Mesendoderm (in vitro differentiated cells): Measurements from ENCODE around the gene CUX1.
"Not testable (repeated sequence)": the region's sequence is repeated elsewhere in the genome, so short reads cannot be mapped to it uniquely, and the experiment has no call there.

Experiments
- DNase-seq: peaks from one replicate; pipeline ENCODE4 v3.0.0; 2013
- H2AK5ac ChIP-seq: 2 replicates; pipeline ENCODE4 v1.6.1; 2013; ENCODE audit warnings: low read length, inconsistent platforms
- H2BK120ac ChIP-seq: 2 replicates; pipeline ENCODE4 v1.6.1; 2013; ENCODE audit warnings: low read depth, mild to moderate bottlenecking, low read length, moderate library complexity, mixed read lengths
- H2BK15ac ChIP-seq: replicated peaks from 2 replicates; pipeline ENCODE4 v1.6.1; 2013; ENCODE audit warnings: low read depth, mild to moderate bottlenecking, moderate library complexity
- H2BK5ac ChIP-seq: 2 replicates; pipeline ENCODE4 v1.6.1; 2013; ENCODE audit warnings: low read length, inconsistent platforms
- H3K18ac ChIP-seq: 2 replicates; pipeline ENCODE4 v1.6.1; 2013; ENCODE audit warnings: mild to moderate bottlenecking, low read length, mixed read lengths
- H3K23ac ChIP-seq: one replicate; pipeline ENCODE4 v1.6.1; 2013; ENCODE audit warnings: low read length
- H3K27ac ChIP-seq: 2 replicates; pipeline ENCODE4 v1.5.1; 2013; ENCODE audit warnings: low read depth, mild to moderate bottlenecking, inconsistent platforms, low read length, moderate library complexity
- H3K27me3 ChIP-seq: 2 replicates; pipeline ENCODE4 v1.6.1; 2013; ENCODE audit warnings: low read length, control low read depth, mild to moderate bottlenecking, inconsistent platforms; ENCODE audit not compliant: insufficient read depth, poor library complexity
- H3K36me3 ChIP-seq: 2 replicates; pipeline ENCODE4 v1.6.1; 2013; ENCODE audit warnings: low read length, inconsistent platforms; ENCODE audit not compliant: control insufficient read depth, insufficient read depth
- H3K4ac ChIP-seq: one replicate; pipeline ENCODE4 v1.6.1; 2013; ENCODE audit warnings: low read depth, mild to moderate bottlenecking, low read length, moderate library complexity
- H3K4me1 ChIP-seq: 2 replicates; pipeline ENCODE4 v1.6.1; 2013; ENCODE audit warnings: low read depth, low read length, inconsistent platforms; ENCODE audit not compliant: control insufficient read depth
- H3K4me2 ChIP-seq: 2 replicates; pipeline ENCODE4 v1.6.1; 2013; ENCODE audit warnings: low read length
- H3K4me3 ChIP-seq: 2 replicates; pipeline ENCODE4 v1.5.1; 2013; ENCODE audit warnings: mild to moderate bottlenecking, low read length
- H3K56ac ChIP-seq: one replicate; pipeline ENCODE4 v1.6.1; 2013; ENCODE audit warnings: low read length
- H3K79me1 ChIP-seq: 2 replicates; pipeline ENCODE4 v1.6.1; 2013; ENCODE audit warnings: low read length, inconsistent platforms
- H3K79me2 ChIP-seq: 2 replicates; pipeline ENCODE4 v1.6.1; 2013; ENCODE audit warnings: mild to moderate bottlenecking, low read length; ENCODE audit not compliant: control insufficient read depth, insufficient read depth
- H3K9ac ChIP-seq: 2 replicates; pipeline ENCODE4 v1.6.1; 2013; ENCODE audit warnings: low read length, inconsistent platforms
- H4K5ac ChIP-seq: one replicate; pipeline ENCODE4 v1.6.1; 2013; ENCODE audit warnings: low read length
- H4K8ac ChIP-seq: one replicate; pipeline ENCODE4 v1.6.1; 2013; ENCODE audit warnings: low read depth, mild to moderate bottlenecking, control low read depth, low read length, moderate library complexity
- WGBS: extraction: QIAGEN DNeasy Blood & Tissue Kit; methylation state at CpG from one replicate; pipeline ENCODE4 v1.1.7; 2013; ENCODE audit warnings: low lambda C conversion rate, missing lambda C conversion rate; ENCODE audit not compliant: insufficient coverage; ENCODE audit errors: extremely low coverage; 5-methylcytosine and 5-hydroxymethylcytosine counted together

CUX1 gene

DNA sequence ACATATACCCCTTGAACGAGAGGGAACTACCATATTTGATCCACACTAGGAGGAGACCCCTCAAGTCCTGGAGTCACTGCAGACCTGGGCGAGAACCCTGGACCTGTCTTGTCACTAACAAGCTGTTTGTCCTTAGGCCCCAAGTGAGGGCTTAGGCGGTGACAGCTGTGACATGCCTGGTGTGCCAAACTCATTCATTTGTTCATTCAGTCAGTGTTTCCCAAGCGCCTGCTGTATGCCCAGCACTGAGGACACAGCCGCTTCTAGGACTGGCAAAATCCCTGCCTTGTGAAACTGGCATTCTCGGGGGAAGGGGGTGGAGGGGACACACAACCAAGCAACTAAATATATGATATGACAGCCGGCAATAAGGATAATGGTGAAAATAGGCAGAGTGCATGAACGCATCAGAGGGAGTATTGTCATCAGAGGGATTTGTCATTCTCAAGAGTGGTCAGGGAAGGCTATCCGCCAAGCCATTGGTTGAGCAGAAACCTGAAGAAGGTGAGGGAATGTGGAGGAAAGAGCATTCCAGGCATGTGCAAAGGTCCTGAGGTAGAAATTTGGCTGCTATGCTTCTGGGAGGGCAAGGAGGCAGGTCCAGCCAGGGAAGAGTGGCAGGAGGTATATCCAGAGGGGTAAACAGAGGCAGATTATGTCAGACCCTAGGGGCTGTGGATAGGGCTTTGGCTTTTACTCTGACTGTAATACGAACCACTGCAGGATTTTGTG lies 480.2 kb downstream of the CUX1 start:
- WGBS, result no CpG with 5 or more reads among the region's 10 CpGs
- H2AK5ac ChIP-seq, result no peak overlapping the region
- H3K4ac ChIP-seq, result no peak overlapping the region
- H2BK5ac ChIP-seq, result no peak overlapping the region
- no peak for DNase-seq
- no peaks in the 10 kb centered on the region for H3K36me3 ChIP-seq
- no peak overlapping the region for H4K5ac ChIP-seq
- no peak overlapping the region for H3K56ac ChIP-seq
- H3K4me3 ChIP-seq, result no peak overlapping the region
- no peaks in the 10 kb centered on the region for H3K27me3 ChIP-seq
- no peak overlapping the region for H2BK120ac ChIP-seq
- H3K79me2 ChIP-seq, result no peaks in the 10 kb centered on the region
- no peak overlapping the region for H3K18ac ChIP-seq
- H3K4me1 ChIP-seq, result peaks cover 3% of the 10 kb centered on the region
- H3K4me2 ChIP-seq, result no peak overlapping the region
- no peak overlapping the region for H4K8ac ChIP-seq
- H3K23ac ChIP-seq, result no peak overlapping the region
- no peak overlapping the region for H3K27ac ChIP-seq
- no peak overlapping the region for H2BK15ac ChIP-seq
- no peak overlapping the region for H3K9ac ChIP-seq
- H3K79me1 ChIP-seq, result no peaks in the 10 kb centered on the region

DNA sequence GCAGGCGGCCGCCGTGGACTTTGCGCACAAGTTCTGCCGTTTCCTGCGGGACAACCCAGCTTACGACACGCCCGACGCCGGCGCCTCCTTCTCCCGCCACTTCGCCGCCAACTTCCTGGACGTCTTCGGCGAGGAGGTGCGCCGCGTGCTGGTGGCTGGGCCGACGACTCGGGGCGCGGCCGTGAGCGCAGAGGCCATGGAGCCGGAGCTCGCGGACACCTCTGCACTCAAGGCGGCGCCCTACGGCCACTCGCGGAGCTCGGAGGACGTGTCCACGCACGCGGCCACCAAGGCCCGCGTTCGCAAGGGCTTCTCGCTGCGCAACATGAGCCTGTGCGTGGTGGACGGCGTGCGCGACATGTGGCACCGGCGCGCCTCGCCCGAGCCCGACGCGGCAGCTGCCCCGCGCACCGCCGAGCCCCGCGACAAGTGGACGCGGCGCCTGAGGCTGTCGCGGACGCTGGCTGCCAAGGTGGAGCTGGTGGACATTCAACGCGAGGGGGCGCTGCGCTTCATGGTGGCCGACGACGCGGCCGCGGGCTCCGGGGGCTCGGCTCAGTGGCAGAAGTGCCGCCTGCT lies 483.3 kb downstream of the CUX1 start:
- Histone ChIP-seq H3K9ac (peak overlapping the region; percentile 26), H3K79me2 (no peaks in the 10 kb centered on the region), H3K79me1 (no peaks in the 10 kb centered on the region), H2BK5ac (no peak overlapping the region), H3K27ac (no peak overlapping the region), H3K4me1 (no peaks in the 10 kb centered on the region), H2BK120ac (no peak overlapping the region), H3K18ac (no peak overlapping the region), H4K5ac (no peak overlapping the region), H2BK15ac (no peak overlapping the region), H3K56ac (peak overlapping the region; percentile 70), H3K4me3 (no peak overlapping the region), H4K8ac (no peak overlapping the region), H2AK5ac (no peak overlapping the region), H3K4me2 (no peak overlapping the region), H3K27me3 (no peaks in the 10 kb centered on the region), H3K4ac (no peak overlapping the region), H3K23ac (no peak overlapping the region), H3K36me3 (no peaks in the 10 kb centered on the region)
- no CpG with 5 or more reads among the region's 84 CpGs for WGBS
- peak; percentile 78 for DNase-seq

DNA sequence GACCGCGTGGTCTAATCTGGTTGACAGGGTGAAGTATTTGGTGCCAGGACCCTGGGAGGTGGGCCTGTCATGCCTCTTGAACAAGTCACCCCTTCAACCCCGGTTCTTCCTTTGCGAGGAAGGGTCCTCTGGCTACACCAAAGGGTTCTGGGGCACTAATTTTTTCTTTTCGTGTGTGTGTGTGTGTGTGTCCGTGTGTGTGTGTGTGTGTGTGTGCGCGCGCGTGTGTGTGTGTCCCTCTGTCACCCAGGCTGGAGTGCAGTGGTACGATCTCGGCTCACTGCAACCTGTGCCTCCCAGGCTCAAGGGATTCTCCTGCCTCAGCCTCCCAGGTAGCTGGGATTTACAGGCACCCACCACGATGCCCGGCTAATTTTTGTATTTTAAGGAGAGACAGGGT lies 483.9 kb downstream of the CUX1 start:
- not testable (repeated sequence) for H3K27me3 ChIP-seq, H2AK5ac ChIP-seq, DNase-seq, H2BK15ac ChIP-seq, H4K8ac ChIP-seq, H3K36me3 ChIP-seq, H3K4ac ChIP-seq, H3K4me1 ChIP-seq, H3K23ac ChIP-seq, H2BK5ac ChIP-seq, H3K79me2 ChIP-seq, H3K79me1 ChIP-seq, H3K4me3 ChIP-seq, H3K18ac ChIP-seq, H3K27ac ChIP-seq, H3K4me2 ChIP-seq, H4K5ac ChIP-seq, H2BK120ac ChIP-seq
- Histone ChIP-seq H3K56ac (peak overlapping the region; percentile 70), H3K9ac (peak overlapping the region; percentile 36)
- WGBS, result no CpG with 5 or more reads among the region's 14 CpGs

DNA sequence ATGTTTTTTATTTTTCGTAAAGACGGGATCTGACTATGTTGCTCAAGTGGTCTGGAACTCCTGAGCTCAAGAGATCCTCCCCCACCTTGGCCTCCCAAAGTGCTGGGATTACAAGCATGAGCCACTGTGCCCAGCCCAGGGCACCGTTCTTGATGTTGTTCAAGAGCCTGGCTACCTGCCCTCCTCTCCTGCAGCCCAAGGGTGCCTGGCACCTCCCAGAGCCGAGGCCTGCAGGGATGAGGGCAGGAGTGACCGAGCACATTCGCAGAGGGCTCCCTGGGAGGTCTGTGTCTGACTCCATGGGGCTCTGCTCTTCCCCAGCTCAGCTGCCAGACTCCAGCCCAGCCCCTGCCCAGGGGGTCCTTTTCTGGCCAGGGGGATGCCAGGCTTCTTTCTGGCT lies 484.6 kb downstream of the CUX1 start:
- Histone ChIP-seq H3K27me3 (no peaks in the 10 kb centered on the region), H3K36me3 (no peaks in the 10 kb centered on the region), H4K5ac (no peak overlapping the region), H3K79me1 (no peaks in the 10 kb centered on the region), H3K4ac (no peak overlapping the region), H3K4me2 (no peak overlapping the region), H2BK120ac (no peak overlapping the region), H3K4me3 (no peak overlapping the region), H3K18ac (no peak overlapping the region), H2BK15ac (no peak overlapping the region), H3K4me1 (peaks cover 4% of the 10 kb centered on the region), H3K9ac (no peak overlapping the region), H4K8ac (no peak overlapping the region), H3K79me2 (no peaks in the 10 kb centered on the region), H2AK5ac (no peak overlapping the region), H2BK5ac (no peak overlapping the region), H3K23ac (no peak overlapping the region), H3K56ac (no peak overlapping the region), H3K27ac (no peak overlapping the region)
- no CpG with 5 or more reads among the region's 6 CpGs for WGBS
- DNase-seq, result no peak

DNA sequence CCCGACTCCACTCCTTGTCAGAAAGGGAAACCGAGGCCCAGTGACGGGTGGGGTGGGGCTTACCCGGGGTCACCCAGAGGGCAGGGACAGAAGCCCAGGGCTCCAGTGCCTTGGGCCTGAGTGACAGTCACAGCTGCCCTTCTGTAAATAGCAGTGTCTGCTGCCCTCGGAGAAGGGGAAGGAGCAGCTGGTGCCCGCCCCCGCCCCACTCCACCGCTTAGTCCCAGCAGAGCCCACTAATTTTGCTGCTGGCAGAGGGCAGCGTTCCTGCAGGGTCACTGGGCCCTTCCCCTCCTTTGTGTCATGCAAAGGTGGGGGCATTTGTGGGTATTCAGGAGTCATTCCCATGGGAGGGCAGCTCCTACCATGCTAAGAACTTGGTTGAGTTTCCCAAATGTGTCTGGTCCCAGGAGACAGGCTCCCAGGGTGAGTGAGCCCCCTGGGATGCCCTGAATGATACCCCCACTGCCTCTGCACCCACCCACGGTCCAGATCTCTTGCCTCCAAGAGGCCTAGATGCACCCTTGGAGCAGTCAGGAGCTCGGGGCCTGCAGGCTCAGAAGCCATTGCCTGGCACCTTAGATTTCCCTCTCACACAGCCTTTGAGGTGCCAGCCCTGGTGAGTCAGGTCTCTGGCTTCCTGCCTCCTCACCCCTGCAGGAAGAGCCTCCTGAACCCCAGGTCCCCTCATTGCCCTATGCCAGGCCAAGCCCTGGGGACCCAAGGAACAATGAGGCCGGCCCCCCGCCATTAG lies 486.4 kb downstream of the CUX1 start:
- H3K18ac ChIP-seq, result no peak overlapping the region
- H2AK5ac ChIP-seq, result no peak overlapping the region
- H3K27ac ChIP-seq, result no peak overlapping the region
- H4K8ac ChIP-seq, result no peak overlapping the region
- H3K23ac ChIP-seq, result no peak overlapping the region
- peaks cover 8% of the 10 kb centered on the region for H3K4me1 ChIP-seq
- H3K36me3 ChIP-seq, result no peaks in the 10 kb centered on the region
- no peak overlapping the region for H3K9ac ChIP-seq
- WGBS, result no CpG with 5 or more reads among the region's 13 CpGs
- H3K4me3 ChIP-seq, result no peak overlapping the region
- no peak overlapping the region for H2BK15ac ChIP-seq
- no peak overlapping the region for H3K4me2 ChIP-seq
- DNase-seq, result no peak
- no peak overlapping the region for H4K5ac ChIP-seq
- no peak overlapping the region for H3K4ac ChIP-seq
- no peak overlapping the region for H2BK5ac ChIP-seq
- no peaks in the 10 kb centered on the region for H3K79me1 ChIP-seq
- H3K27me3 ChIP-seq, result no peaks in the 10 kb centered on the region
- no peak overlapping the region for H3K56ac ChIP-seq
- H2BK120ac ChIP-seq, result no peak overlapping the region
- no peaks in the 10 kb centered on the region for H3K79me2 ChIP-seq
